Panc1 (cell line): ENCODE data around the gene BIRC7.

Experiments used
- POLR2AphosphoS5 ChIP-seq: IDR thresholded peaks from 2 replicates; pipeline ENCODE4 v1.6.1; 2012; ENCODE audit warnings: mild to moderate bottlenecking, low read depth, low read length, moderate library complexity
- SIN3A ChIP-seq: IDR thresholded peaks from 2 replicates; pipeline ENCODE4 v1.6.1; 2012; ENCODE audit warnings: low read depth, mild to moderate bottlenecking, low read length, moderate library complexity, borderline replicate concordance; ENCODE audit not compliant: insufficient read depth
- TF ChIP-seq, protein P1 (sequence below): fragments of 450-650 bp; IDR thresholded peaks from 2 replicates; pipeline ENCODE4 v1.5.1; 2017; ENCODE audit warnings: mild to moderate bottlenecking
- TF ChIP-seq, protein P2 (sequence below), 2 experiments: IDR thresholded peaks; 2 replicates each; pipeline ENCODE4 v1.6.1; 2011 to 2012; ENCODE audit warnings: low read depth in 2 of 2, control low read depth in 1 of 2, low read length in 1 of 2, mild to moderate bottlenecking in 1 of 2, moderate library complexity in 1 of 2; ENCODE audit not compliant: insufficient read depth in 1 of 2

DNA sequence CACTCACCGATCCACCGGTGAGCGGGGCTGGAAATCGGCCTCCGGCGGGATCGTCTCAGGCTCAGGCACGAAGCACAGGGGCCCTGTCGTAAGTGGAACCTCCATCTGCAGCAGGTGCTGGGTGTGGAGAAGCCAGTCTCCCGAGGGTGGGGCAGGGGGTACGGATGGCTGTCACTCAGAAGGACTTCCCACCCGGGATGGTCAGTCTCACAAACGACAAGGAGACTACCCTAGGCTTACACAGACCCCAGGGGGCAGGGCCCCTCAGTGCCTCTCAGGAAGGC is 47.6 kb upstream of the BIRC7 start:
- TF ChIP-seq, protein P1, sequence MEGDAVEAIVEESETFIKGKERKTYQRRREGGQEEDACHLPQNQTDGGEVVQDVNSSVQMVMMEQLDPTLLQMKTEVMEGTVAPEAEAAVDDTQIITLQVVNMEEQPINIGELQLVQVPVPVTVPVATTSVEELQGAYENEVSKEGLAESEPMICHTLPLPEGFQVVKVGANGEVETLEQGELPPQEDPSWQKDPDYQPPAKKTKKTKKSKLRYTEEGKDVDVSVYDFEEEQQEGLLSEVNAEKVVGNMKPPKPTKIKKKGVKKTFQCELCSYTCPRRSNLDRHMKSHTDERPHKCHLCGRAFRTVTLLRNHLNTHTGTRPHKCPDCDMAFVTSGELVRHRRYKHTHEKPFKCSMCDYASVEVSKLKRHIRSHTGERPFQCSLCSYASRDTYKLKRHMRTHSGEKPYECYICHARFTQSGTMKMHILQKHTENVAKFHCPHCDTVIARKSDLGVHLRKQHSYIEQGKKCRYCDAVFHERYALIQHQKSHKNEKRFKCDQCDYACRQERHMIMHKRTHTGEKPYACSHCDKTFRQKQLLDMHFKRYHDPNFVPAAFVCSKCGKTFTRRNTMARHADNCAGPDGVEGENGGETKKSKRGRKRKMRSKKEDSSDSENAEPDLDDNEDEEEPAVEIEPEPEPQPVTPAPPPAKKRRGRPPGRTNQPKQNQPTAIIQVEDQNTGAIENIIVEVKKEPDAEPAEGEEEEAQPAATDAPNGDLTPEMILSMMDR: no peak
- TF ChIP-seq, protein P2, sequence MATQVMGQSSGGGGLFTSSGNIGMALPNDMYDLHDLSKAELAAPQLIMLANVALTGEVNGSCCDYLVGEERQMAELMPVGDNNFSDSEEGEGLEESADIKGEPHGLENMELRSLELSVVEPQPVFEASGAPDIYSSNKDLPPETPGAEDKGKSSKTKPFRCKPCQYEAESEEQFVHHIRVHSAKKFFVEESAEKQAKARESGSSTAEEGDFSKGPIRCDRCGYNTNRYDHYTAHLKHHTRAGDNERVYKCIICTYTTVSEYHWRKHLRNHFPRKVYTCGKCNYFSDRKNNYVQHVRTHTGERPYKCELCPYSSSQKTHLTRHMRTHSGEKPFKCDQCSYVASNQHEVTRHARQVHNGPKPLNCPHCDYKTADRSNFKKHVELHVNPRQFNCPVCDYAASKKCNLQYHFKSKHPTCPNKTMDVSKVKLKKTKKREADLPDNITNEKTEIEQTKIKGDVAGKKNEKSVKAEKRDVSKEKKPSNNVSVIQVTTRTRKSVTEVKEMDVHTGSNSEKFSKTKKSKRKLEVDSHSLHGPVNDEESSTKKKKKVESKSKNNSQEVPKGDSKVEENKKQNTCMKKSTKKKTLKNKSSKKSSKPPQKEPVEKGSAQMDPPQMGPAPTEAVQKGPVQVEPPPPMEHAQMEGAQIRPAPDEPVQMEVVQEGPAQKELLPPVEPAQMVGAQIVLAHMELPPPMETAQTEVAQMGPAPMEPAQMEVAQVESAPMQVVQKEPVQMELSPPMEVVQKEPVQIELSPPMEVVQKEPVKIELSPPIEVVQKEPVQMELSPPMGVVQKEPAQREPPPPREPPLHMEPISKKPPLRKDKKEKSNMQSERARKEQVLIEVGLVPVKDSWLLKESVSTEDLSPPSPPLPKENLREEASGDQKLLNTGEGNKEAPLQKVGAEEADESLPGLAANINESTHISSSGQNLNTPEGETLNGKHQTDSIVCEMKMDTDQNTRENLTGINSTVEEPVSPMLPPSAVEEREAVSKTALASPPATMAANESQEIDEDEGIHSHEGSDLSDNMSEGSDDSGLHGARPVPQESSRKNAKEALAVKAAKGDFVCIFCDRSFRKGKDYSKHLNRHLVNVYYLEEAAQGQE (IDR thresholded peaks at IDR 0.05; ENCODE audit: insufficient read depth in 1 of 2, low read depth in 2 of 2, low read length in 1 of 2): no peak
- no peak for TF ChIP-seq POLR2AphosphoS5
- no peak for TF ChIP-seq SIN3A
